Measurements from ENCODE around the gene GCN1.

DNA sequence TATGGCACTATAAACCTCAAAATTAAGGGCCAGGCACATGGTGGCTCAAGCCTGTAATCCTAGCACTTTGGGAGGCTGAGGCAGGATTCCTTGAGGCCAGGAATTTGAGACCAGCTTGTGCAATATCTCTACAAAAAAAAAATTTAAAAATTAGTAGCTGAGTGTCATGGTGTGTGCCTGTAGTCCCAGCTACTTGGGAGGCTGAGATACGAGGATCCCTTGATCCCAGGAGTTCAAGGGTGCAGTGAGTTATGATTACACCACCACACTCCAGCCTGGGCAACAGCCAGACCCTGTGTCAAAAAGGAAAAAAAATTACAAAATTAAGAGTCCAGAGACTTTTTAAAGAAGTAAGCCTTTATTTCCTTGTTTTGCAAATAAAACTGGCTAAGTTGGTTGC is 1.8 kb upstream of the GCN1 start:
- no peak for TF ChIP-seq EZH2 (IDR thresholded peaks at IDR 0.05; ENCODE audit: low read depth)
- TF ChIP-seq, protein P1, sequence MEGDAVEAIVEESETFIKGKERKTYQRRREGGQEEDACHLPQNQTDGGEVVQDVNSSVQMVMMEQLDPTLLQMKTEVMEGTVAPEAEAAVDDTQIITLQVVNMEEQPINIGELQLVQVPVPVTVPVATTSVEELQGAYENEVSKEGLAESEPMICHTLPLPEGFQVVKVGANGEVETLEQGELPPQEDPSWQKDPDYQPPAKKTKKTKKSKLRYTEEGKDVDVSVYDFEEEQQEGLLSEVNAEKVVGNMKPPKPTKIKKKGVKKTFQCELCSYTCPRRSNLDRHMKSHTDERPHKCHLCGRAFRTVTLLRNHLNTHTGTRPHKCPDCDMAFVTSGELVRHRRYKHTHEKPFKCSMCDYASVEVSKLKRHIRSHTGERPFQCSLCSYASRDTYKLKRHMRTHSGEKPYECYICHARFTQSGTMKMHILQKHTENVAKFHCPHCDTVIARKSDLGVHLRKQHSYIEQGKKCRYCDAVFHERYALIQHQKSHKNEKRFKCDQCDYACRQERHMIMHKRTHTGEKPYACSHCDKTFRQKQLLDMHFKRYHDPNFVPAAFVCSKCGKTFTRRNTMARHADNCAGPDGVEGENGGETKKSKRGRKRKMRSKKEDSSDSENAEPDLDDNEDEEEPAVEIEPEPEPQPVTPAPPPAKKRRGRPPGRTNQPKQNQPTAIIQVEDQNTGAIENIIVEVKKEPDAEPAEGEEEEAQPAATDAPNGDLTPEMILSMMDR (conservative IDR thresholded peaks at IDR 0.05): no peak

All from PC-9 (cell line).